Measurements from ENCODE around the gene DOLPP1.

GRCh38 chr9:129038109-129038852 lies 42.6 kb upstream of the DOLPP1 start:
- TF ChIP-seq CTCF (IDR thresholded peaks at IDR 0.05; ENCODE audit: poor library complexity, severe bottlenecking), result no peak
- no peak for TF ChIP-seq RAD21 (conservative IDR thresholded peaks at IDR 0.05)
- TF ChIP-seq POLR2AphosphoS5 (IDR thresholded peaks at IDR 0.05), result no peak
- TF ChIP-seq EZH2 (IDR thresholded peaks at IDR 0.05; ENCODE audit: borderline replicate concordance, insufficient read depth, low read length, poor library complexity, severe bottlenecking), result no peak
